H1 (cell line): ENCODE measurements around the gene BAIAP2L2. TPM values are rescaled to one million over a fixed set of nuclear protein-coding genes. Genes with fewer than 3 reads are reported as not detected.

ENCODE experiments used
- CTBP2 ChIP-seq: IDR thresholded peaks from 2 replicates; pipeline ENCODE4 v1.7.0; 2011; ENCODE audit warnings: borderline replicate concordance, mild to moderate bottlenecking, moderate library complexity, mixed read lengths, low read length; ENCODE audit not compliant: insufficient read depth, insufficient read length
- EP300 ChIP-seq, 2 experiments: IDR thresholded peaks; 1 replicate in 1 of 2; 2 replicates in 1 of 2; pipeline ENCODE4 v1.6.1; 2011 to 2012; ENCODE audit warnings: low read depth in 2 of 2, low read length in 2 of 2, mild to moderate bottlenecking in 2 of 2, borderline replicate concordance in 1 of 2, inconsistent platforms in 1 of 2, moderate library complexity in 1 of 2
- FOSL1 ChIP-seq: IDR thresholded peaks from 2 replicates; pipeline ENCODE4 v1.6.1; 2011; ENCODE audit warnings: mild to moderate bottlenecking, low read depth, low read length, moderate library complexity; ENCODE audit not compliant: insufficient read depth
- POLR2AphosphoS5 ChIP-seq: IDR thresholded peaks from 2 replicates; pipeline ENCODE4 v1.6.1; 2011; ENCODE audit warnings: low read depth, low read length
- RAD21 ChIP-seq, 2 experiments: IDR thresholded peaks in 1 of 2; conservative IDR thresholded peaks in 1 of 2; 2 replicates each; pipeline ENCODE4 v1.6.1; 2011; ENCODE audit warnings: low read depth in 2 of 2, low read length in 2 of 2, improper control_type of control experiment in 1 of 2, inconsistent platforms in 1 of 2, mild to moderate bottlenecking in 1 of 2, moderate library complexity in 1 of 2
- RXRA ChIP-seq: IDR thresholded peaks from 2 replicates; pipeline ENCODE4 v1.6.1; 2011; ENCODE audit warnings: low read depth, mild to moderate bottlenecking, low read length, moderate library complexity; ENCODE audit not compliant: insufficient read depth
- SP2 ChIP-seq: IDR thresholded peaks from 2 replicates; pipeline ENCODE4 v1.6.1; 2012; ENCODE audit warnings: mild to moderate bottlenecking, low read length, inconsistent platforms
- polyA plus RNA-seq, 7 experiments: library from polyadenylated mRNA; depleted of rRNA in 3 of 7; stranded (reverse) in 5 of 7; unstranded in 2 of 7; fragments of >200 nt in 5 of 7; fragments of 200-250 nt in 2 of 7; gene quantifications; 1 replicate in 5 of 7; 2 replicates in 1 of 7; 4 replicates in 1 of 7; pipeline versions ENCODE4 v1.2.1 to v1.2.3, GENCODE V29; 2011 to 2013; ENCODE audit warnings: missing spikeins in 2 of 7, mixed read lengths in 2 of 7
- total RNA-seq: library from RNA; stranded (reverse); fragmentation: NEBNext Ultra II Directional; extraction: Animal tissue kit (Norgen Biotek cat#: 25700); gene quantifications from 2 replicates; pipeline ENCODE4 v1.2.1, GENCODE V29; 2021

BAIAP2L2 gene
- total and polyA plus RNA-seq, 2 of the 8 experiments (the other 6 are each of a cell fraction or from before 2014, with no cell fraction given), result 5.4 to 10.0 TPM

- TF ChIP-seq CTBP2 (no peak), RAD21 (IDR thresholded peaks at IDR 0.05 in 1 of 2, conservative IDR thresholded peaks at IDR 0.05 in 1 of 2; ENCODE audit: low read depth in 2 of 2, low read length in 2 of 2) (no peak), POLR2AphosphoS5 (no peak), RXRA (no peak), SP2 (no peak), FOSL1 (no peak), EP300 (IDR thresholded peaks at IDR 0.05; ENCODE audit: borderline replicate concordance in 1 of 2, low read depth in 2 of 2, low read length in 2 of 2) (no peak)
These were observed 14.6 kb upstream of the BAIAP2L2 start (continued) for GRCh38 chr22:38125038-38125610.
